Measurements from ENCODE around the gene CYB5B. TPM values are rescaled to one million over a fixed set of nuclear protein-coding genes. Genes with fewer than 3 reads are reported as not detected.

Gene CYB5B
- total RNA-seq, 1 experiment from 2014 or later = 128 TPM

DNA sequence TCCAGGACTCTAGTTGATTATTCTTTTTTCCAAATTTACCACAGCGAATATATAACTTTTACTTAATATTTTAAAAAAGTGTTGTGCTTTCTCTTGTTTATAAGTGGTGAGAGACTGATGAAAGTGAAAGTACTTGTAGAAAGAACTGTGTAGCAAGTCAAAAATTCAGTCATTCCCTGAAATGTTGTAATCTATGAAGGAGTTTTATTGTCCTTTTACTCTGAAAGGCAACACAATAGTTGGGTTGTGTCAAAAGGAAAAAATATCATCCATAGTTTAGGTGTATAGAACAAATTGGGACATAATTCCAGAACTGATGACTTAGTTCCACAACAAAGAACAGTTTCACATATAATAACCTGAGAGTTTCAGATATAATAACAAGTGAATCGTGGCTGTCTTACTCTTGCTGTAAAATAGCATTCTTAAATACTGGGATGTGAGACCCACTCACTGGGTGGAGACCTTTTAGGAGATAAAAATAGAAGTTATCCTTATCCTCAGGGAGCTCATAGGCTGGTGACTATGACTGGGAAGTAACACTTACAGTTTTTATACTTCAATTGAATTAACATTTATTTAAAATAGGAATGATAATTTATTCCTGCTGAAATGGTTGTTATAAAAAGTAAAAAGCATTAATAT, 20.6 kb downstream of the CYB5B start:
- no peak for DNase-seq (ENCODE audit: low spot score)

DNA sequence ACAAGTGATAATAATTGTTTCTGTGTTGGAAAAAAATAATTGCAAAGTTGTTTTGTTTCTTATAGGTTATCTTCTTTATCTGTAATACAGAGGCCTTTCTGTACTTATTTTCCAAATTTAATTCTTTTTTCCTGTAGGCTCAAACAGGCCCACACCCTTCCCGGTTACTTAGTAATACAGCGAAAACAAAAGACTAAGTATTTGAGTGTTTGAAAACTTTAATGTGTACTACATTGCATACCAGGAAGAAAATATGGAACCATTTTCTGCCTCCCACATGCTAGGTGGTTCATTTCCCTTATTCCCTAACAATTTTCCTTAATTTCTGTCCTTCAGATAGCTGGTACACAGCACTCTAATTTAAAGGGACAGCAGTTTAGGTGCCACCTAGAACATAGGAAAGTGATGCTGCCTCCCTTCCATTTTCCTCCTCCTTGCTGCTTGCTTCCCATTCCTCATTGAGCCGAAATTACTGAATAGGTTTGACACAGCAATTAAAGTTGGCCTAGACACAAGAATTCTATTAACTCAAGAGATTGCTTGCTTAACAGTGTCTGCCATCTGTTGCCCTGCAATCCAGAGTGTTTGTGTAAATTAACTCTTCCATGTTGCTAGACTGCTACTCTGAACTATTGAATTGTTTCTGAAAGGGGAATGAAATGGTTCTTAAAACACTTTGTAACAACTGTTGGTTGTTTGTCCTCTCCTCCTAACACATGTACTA, 24.2 kb downstream of the CYB5B start:
- DNase-seq (ENCODE audit: low spot score) = peak; percentile 24

DNA sequence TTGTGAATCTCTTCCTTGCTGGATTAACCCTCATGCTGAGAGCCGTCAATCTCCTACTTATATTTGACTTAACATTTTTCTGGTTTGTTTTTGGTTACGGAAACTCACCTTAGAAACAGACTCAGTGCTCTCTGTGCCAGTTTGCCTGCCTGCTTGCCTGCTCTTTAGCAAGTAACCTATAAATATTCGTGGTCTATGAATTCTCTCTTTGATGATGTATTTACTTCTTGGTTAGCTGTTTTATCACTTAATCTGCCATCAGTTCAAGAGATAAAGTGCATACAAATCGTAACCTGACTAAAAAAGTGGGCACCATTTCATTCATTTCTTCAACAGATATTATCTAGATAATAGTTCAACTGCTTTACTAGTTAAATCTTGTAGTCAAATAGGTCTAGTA, 26.7 kb downstream of the CYB5B start:
- no peak for DNase-seq (ENCODE audit: low spot score)

DNA sequence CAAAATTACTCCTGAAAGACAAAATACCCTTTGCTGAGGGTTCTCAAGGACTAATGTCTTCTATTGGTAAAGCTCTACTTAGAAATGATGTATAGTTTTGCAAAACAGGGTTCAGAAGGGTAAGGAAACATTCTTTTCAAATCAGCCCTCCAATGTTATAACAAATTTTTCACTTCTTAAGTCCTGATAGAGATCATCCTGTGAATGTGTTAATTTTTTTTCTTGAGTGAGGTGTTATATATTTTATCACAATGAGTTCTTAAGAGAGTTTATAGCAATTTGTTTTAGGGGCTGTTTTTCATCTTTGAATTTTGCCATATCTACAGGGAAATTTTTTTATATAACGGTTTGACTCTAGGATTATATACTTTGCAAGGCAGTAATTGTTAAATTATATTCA, 29.5 kb downstream of the CYB5B start:
- DNase-seq (ENCODE audit: low spot score) = no peak

DNA sequence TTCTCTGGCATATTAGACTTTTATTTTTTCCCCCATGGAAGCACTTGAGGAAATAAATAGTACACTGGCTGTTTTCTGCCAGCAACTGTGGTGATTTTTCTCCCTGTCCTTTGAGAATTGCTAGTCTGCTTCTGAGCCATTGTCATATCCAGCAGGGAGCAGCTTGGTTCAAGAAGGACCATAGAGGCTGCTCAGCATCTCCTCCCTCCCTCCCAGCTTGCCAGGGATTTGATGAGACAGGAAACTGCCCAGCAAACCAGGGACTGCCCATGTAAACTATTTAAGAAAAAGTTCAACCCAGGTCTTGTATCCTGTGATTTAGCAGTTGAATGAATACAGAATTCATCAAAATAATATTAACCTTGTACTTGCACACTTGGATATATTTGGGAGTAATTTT, 39.5 kb downstream of the CYB5B start:
- no peak for DNase-seq (ENCODE audit: low spot score)

DNA sequence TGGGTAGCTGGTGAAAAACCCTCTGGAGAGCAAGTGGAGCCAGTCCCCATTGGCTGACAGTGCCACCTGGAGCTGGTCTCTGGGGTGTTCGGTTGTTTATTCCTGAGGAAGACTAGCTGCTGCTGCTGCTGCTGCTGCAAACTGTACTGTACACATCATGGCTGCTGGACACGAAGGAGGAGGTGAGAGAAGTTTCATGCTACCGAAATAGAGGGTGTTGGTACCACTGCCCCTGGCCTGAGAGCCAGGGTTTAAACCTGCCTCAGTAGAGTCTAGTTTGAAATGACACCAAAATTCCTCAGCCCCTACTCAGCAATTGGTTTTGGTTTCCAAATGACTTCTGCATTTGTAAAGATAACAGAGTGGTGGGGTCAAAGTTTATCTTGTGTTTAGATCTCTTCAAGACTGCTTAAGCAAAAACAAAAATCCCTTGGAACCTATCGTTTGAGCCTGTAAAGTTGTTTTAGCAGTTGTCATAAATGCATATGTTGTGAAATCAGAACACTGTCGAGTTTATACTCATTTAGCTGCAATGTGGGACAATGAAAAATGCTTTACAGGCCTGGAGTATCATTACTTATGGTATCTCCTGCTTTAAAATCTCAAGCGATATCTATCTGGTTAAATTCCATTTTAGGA, 40.8 kb downstream of the CYB5B start:
- DNase-seq (ENCODE audit: low spot score) = peak; percentile 13

DNA sequence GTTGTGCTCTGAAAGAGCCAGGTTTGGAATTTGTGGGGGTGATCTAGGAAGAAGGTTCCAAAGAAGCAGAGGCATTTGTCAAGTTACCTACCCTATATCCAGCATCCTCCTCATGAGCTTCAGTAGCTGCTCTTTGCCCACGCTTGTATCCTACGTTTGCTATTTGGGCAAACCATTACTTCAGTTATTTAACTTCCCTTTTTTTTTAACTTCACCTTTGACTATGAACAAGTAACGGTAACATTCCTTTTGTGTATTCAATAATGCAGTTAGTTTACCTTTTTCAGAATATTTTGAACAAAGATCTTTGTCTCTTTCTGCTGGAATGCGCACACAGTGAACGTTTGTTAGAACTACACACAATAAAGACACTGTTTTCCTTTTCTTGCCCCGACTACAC, 41.5 kb downstream of the CYB5B start:
- no peak for DNase-seq (ENCODE audit: low spot score)

DNA sequence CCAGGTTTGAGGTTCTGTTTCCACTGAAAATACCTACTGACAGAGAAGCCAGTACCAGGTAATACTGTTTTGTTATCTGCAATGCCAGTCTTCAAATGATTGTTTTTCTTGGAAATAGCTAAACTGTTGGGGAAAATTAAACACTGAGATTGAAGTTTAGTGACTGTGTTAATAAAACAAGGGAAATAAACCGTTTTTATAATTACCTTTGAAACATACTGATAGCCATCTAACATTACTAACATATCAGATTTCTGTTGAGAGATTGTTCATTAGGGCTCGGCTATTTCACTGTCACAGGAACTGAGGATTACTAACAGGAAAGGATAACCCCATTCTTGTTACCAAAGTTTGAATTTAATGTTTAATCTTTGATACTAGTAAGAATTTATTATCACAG, 42.1 kb downstream of the CYB5B start:
- DNase-seq (ENCODE audit: low spot score) = no peak

DNA sequence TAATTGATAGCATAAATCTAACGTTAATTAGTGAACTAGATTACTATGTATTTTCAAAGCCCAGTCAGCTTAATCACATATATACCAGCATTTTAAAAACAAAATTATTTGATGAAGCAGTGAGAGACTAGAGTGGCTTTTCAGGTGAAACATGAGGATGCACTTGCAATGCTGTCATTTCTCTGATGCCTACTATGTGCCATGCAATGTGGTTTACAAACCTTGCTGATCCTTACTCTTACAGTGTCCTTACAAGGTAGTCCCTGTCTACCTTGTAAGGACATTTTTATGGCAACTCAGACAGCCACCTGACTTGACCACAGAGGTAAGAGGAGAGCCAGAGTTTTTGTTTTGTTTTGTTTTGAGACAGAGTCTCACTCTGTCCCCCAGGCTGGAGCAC, 42.7 kb downstream of the CYB5B start:
- DNase-seq (ENCODE audit: low spot score) = no peak

DNA sequence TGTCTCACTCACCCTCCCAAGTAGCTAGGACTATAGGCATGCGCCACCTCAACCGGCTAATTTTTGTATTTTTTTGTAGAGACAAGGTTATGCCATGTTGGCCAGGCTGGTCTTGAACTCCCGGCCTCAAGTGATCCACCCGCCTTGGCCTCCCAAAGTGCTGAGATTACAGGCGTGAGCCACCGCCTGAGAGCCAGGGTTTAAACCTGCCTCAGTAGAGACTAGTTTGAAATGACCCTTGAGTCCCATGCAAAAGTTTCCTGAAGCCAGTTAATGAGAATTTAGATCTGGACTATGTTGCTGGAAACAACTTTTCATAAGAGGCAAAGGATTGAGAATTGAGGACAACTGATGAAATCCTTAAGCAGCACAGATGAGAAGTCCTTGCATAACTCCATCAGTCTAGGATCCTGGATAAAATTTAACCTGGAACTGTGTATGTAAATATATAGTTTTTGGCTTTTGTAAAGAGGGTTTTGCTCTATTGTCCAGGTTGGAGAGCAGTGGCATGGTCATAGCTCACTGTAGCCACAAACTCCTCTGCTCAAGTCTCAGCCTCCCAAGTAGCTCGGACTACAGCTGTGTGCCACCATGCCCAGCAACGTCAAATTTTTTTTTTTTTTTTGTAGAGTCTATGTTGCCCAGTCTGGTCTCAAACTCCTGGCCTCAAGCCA, 43.2 kb downstream of the CYB5B start:
- DNase-seq (ENCODE audit: low spot score) = no peak

DNA sequence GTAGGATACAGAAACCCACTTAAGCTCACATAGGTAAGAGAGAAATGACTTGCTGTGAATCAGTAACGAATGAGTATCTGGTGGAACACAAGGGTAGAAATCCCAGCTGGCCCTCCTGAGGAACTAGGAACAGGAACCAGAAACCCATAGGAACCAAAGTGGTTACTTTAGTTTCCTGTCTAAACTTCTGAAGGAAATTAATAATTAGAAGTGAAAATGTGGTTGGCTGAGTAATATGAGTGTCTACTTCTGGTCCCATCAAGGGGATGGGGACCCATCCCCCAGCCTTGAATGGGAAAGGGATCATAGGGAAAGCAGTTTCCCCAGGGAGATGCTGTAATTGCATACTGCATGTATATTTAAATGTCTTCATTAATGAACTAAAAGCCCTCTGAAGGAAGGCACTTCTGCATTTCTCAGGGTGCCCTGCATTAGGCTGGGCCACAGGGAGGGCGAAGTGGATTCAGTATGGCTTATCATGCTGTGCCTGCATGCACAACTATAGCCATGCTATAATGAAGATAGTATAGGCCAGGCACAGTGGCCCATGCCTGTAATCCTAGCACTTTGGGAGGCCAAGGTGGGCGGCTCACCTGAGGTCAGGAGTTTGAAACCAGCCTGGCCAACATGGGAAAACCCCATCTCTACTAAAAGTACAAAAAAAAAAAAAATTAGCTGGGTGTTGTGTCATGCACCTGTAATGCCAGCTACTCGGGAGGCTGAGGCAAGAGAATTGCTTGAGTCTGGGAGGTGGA, 45.6 kb downstream of the CYB5B start:
- DNase-seq (ENCODE audit: low spot score) = no peak

DNA sequence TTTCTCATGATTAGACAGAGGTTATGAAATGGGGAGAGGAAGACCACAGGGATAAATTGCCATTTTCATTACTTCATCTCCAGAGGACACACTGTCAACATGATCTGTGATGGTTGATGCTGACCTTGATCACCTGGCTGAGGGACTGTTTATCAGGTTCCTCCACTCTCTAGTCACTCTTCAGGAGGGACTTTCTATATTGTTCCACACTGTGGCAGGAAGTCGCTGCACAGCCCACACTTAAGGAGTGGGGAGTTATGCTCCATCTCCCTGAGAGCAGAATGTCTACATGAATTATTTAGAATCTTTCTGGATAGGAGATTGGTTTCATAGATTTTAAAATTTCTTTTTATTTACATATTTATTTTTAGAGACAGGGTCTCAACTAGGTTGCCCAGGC, 46.7 kb downstream of the CYB5B start:
- DNase-seq (ENCODE audit: low spot score) = no peak

DNA sequence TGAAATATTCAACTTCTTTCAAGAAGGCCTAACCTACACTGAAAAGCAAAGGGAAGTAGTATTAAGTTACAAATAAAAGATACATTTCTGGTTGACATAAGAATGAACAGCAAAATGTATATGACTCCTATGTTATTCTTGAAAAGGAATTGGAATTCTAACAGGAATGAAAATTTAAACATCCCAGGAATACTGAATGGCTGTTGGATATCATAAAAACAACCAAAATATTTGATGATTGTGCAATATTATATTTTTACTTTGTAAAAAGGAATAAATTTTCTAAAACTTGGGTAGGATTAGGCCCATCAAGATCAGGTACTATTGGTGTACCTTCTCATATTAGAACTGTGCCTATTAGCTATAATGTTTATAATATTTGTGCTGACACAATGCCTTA, 50.0 kb downstream of the CYB5B start:
- DNase-seq (ENCODE audit: low spot score) = no peak

DNA sequence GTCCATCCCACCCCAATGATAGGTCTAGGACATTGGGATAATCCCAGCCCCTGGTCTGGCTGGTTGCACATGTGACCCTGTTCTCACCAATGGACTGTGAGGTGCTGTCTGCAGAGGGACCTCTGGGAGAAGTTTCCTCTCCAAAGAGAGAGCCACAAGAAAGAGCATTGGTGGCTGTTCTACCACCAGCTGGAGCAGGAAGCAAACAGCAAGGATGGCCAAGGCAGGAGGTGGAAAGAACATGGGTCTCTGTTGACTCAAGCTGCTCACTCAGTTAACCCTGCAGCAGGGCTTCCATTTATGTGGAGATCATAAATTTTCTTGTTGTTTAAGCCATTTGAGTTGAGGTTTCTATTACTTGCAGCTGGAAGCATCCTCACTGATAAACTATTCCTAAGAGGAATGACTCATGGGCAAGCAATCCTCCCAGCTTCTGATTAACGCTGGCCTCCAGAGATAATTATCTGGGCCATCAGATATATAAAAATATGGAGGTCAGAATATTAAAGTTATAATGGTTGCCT, 52.6 kb downstream of the CYB5B start:
- peak; percentile 91 for DNase-seq (ENCODE audit: low spot score)

DNA sequence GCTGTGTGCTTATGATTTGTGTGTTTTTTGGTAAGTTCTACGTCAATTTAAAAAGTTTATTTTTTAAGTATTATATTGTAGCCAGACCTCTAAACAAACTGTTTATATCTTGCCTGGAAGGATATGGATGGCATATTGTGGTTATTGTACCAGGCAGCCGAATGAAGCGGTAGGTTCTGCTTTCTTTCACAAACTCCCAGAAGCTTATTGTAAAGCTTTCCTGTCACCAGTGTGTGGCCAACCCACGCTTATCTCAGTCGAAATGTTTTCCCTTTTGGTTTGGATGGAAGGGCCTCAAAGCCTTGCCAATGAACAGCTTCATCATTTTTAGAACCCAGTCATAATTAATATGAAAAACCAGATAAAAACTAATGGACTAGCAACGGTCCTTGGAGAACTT, 53.1 kb downstream of the CYB5B start:
- peak; percentile 65 for DNase-seq (ENCODE audit: low spot score)

DNA sequence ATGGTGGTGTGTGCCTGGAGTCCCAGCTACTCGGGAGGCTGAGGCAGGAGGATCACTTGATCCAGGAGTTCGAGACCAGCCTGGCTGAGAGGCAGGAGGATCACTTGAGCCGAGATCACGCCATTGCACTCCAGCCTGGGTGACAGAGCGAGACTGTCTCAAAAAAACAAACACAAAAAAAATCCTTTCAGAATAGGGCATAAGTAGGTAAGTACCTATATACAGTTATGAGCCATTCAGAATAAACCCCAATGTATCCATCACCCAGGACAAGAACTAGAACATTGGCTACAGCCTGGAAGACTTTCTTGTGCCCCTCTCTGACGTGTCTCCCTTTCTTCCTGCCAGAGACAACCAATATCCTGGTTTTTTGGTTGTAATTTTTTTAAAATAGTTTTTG, 54.3 kb downstream of the CYB5B start:
- no peak for DNase-seq (ENCODE audit: low spot score)

DNA sequence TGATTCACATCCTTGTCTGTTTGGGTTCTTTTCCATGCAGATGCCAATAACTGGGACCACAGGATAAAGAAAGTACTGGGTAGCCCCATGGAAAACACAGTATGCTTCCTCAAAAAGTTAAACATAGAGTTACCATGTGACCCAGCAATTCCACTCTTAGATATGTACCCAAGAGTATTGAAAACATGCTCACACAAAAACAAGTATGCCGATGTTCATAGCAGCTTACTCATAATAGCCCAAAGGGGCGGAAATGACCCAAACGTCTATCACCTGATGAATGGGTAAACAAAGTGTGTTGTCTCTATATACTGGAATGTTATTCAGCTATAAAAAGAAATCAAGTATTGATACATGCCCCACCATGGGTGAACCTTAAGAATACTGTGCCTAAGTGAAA, 55.4 kb downstream of the CYB5B start:
- no peak for DNase-seq (ENCODE audit: low spot score)

DNA sequence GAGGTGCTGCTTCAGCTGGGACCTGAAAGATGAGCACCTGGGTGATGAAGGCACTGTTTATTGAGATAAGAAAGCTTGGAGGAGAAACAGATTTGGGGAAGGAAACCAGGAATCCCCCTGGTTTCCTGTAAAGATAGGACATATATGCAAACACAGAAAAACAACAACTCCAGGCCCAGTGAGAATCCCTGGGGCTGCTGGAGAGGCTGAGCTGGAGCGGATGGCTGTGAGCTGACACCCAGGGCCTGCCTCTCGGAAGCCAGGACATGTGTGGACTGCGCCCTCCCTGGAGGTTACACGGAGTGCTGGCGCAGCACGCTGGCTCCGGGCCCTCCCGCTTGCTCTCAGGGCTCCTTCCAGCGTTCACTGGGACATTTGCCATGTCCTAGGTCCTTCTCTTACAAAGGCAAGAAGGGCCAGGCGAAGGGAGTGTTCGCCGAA, 57.5 kb downstream of the CYB5B start:
- peak; percentile 28 for DNase-seq (ENCODE audit: low spot score)

DNA sequence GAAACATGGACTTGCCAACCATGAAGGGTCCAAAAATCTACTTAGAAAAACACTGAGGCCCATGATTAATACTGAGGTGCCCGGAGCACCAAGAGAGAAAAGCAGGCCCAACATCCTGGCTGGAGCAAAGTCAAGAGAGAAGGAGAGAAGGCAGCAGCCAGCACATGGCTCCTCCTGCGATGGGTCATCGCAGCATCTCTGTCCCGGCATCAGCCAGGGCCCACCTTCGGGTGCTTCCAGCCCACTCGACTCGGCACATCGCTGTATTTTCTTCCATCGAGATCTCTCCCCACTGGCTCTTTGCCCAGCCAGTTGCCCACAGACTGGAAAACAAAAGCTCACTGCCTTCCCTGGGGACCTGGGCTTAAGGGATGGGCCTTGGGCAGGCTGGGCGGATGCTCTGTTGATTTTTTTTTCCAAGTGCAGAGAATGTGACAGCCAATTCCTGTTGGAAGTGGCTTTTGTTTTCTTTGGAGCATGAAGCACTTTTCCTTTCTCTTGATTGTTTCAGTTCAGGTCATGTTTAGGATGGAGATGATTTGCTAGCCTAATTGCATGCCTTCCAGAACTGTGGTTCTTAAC, 58.1 kb downstream of the CYB5B start:
- peak; percentile 84 for DNase-seq (ENCODE audit: low spot score)

DNA sequence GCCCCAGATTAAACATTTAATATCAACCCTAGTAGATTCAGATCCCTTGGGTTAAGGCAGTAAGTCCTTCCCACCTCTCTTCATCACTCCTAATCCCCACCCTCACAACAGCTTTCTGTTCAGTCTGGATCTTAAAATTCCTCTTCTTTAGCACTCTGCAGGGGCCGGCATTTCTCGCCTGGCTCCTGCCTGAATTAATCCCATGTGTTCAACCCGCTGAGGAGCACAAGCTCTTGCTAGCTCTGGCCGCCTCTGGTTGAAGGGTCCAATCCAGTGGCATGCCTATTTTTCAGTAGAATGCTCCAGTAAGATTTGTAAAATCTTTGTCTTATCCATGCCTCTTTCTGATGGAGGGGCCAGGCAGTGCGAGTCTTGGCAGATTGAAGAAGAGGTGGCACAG, 59.2 kb downstream of the CYB5B start:
- DNase-seq (ENCODE audit: low spot score) = no peak

DNA sequence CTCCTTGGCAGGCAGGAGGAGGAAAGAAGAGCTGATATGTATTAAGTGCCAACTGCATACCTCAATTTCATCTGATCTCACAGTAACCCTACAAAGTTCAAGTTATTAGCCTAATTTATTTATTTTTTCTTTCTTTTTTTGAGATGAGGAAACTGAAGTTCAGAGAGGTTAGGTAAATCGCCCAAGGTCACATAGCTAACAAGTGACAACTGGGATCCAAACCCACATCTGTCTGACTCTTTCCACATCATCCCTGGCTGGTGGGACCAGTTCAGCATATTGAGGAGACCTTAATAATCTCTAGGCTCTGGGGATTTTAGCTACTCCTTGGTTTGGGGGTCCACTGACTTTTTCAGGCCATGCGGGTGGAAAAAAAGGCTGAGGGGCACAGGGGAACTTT, 60.9 kb downstream of the CYB5B start:
- no peak for DNase-seq (ENCODE audit: low spot score)
